Kidney capillary endothelial cell (primary cell): ENCODE results near the gene GANAB.
"Not testable (repeated sequence)": the region's sequence is repeated elsewhere in the genome, so short reads cannot be mapped to it uniquely, and the experiment has no call there.

Source experiments
- DNase-seq: peaks from one replicate; pipeline ENCODE4 v3.0.0-alpha.2; 2018; ENCODE audit warnings: low spot score

GANAB gene

DNA sequence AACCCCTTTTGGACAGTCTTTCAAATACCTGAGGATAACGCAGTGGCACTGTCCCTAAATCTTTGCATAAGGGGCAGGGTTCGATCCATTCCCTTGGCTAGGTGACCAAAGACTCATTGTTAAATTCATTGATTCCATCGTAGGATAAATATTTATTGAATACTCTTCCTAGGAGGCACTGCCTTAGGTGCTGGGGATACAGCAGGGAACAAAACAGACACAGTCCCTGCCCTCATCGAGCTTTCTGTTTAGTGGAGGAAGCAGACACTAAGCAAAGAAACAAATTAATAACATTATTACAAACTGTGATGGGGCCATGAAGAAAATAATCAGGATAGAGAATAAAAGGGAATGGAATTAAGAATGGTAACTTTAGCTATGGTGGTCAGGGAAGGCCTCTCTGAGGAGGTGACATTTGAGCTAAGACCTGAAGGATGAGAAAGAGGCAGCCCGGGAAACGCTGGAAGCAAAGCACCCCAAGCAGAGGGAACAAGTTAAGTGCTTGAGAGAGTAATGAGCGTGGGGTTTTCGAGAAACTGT, 25.3 kb downstream of the GANAB start:
- DNase-seq, result no peak

GRCh38 chr11:62616957-62617356, 29.5 kb downstream of the GANAB start:
- not testable (repeated sequence) for DNase-seq

GRCh38 chr11:62615521-62615920, 30.9 kb downstream of the GANAB start:
- DNase-seq, result no peak

DNA sequence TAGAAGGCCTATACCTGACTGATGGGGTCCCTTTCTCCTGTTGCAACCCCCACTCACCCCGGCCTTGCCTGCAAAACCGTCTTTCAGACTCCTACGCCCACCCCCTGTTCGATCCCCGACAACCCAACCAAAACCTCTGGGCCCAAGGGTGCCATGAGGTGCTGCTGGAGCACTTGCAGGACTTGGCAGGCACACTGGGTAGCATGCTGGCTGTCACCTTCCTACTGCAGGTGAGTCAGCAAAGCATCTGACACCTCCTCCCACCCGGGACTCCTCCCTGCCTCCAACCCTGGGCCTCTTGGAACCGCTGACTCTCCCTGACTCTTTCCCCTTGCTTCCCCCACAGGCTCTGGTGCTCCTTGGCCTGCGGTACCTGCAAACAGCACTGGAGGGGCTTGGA, 32.1 kb downstream of the GANAB start:
- DNase-seq, result no peak

GRCh38 chr11:62613291-62613778, 33.1 kb downstream of the GANAB start:
- DNase-seq, result no peak

DNA sequence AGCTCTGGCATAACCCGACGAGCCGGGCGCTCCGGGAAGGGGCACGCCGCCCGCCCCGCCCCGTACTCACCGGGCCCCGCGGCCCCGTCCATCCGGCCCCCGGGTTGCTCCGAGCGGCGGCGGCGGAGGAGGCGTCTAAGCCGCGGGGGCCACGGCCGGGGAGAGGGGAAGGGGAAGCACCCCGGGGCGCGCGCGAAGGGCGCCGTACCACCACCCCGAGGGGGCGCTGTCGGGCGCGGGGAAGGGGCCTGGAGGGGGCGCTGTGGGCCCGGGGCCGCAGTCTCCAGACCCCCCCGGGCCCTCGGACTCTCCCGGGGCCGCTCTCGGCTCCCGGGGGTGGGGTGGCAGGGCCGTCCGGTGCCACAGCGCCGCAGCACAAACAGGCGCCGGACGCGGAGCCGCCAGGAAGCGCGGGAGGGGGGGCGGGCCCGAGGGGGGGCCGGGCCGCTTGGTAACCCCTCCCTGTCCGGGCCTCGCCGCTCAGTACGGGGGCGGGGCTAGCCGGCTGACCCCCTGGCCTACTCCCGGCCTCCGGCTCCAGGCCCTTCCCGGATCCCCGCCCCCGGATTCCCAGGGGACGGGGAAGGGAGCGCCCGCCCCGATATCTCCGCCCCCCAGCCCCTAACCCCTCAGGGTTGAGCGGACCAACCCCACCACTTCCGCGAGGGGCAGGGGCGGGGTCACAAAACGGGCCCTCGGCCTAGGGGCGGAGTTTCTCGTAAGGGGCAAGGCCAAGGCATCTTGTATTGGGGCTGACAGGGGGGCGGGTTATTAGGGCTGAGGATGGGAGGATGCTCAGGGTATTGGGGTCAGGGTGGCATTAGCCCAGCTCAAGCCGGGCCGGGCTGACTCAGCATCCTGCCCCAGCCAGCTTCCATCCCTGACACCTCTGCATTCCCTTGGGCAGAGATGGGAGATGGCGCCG, 33.8 kb downstream of the GANAB start, which contains the start of the genes EML3 and ROM1:
Gene EML3 (minus strand): TSS at position 410 of the 925 bp plus-strand sequence. CDS start 318 bp downstream, at position 92.
Gene ROM1 (plus strand): TSS at position 892 of the 925 bp plus-strand sequence. CDS start 25 bp downstream, at position 917.
- peak; percentile 81 for DNase-seq

DNA sequence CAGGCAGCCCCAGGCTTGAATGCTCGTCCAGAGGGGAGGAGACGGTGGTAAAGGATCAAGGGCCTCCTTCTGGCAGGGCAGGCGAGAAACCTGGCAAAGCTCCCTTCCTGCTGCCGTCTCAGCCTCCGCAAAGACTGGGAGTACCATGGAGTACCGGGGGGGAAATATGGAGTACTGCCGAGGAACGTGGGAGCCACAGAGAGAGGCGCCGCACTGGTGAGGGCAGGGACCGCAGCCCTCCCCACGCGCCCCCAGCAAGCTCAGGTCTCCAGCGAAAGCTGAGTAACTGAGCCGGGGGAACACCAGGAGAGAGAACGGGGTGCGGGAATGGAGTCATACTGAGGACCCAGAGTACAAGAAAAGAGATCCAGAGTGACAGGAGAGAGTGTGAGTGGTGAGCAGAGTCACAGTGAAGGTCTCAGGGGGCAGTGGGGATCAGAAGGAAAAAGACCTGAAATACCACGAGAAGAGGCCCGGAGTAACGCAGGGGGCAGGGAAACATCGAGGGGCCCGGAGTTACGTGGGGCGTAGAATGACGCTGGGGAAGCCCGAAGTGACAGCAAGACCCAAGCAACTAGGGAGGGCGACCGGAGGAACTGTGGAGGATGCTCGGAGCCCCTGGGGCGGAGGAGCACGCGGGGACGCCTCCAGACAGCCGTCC, 34.6 kb downstream of the GANAB start:
- peak; percentile 49 for DNase-seq

- no peak for DNase-seq
Observed at GRCh38 chr11:62610814-62611704, 35.4 kb downstream of the GANAB start.

DNA sequence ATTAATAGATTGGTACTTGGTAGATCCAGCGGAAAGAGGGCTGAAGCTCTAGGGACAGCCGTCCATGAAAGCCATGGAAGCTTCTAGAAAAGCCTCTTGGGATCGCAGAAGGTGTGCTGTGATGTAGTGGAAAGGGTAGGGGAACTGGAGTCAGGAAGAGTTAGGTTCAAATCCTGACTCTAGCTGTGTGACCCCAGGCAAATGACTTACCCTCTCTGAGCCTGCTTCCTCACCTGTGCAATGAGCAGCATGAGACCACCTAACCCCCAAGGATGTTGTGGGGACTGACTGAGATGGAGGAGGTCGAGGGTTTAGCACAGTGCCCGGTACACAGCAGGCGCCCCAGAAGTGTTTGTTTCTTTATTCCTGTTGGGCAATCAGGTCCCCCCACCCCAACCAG, 36.0 kb downstream of the GANAB start:
- DNase-seq, result no peak

DNA sequence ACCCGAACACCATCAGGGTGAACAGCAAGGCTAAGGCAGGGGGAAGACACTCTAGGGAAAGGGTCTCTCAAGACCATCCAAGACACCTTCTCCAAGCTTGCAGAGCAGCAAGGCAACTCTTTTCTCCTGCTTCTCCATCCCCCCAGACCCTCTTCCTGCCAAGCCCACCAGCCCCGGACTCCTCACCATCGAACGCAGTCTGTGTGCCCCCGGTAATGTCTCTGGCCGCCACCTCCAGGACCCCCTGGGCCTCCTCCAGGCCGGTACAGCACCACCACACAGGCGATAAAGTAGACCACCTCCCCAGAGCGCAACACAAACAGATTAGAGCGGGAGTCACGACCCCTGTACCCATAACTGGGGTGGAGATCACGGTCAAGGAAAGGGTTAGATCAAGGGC, 37.6 kb downstream of the GANAB start:
- no peak for DNase-seq

GRCh38 chr11:62607714-62608113, 38.7 kb downstream of the GANAB start:
- no peak for DNase-seq

- DNase-seq, result no peak
Observed at GRCh38 chr11:62605902-62606301, 40.5 kb downstream of the GANAB start.

DNA sequence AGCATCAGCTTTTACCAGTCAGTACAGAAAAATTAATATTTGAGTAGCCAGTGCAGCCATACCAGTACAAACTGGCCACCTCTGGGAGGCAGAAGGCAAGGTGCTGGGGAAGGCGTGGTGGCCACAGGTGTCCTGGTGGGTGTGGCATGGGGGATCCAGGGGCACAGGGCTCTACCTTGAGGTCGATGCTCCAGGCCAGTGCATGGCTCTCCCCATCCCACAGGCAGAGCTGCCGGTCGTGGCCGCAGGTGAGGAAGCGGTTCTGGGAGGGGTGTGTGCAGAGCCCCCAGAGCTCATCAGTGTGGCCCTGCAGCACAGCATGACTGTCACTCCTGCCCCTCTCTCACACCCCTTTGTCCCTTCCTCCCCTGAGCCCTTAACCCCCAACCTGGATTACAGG, 40.9 kb downstream of the GANAB start:
- DNase-seq, result no peak

GRCh38 chr11:62604460-62605120, 41.8 kb downstream of the GANAB start:
- no peak for DNase-seq

DNA sequence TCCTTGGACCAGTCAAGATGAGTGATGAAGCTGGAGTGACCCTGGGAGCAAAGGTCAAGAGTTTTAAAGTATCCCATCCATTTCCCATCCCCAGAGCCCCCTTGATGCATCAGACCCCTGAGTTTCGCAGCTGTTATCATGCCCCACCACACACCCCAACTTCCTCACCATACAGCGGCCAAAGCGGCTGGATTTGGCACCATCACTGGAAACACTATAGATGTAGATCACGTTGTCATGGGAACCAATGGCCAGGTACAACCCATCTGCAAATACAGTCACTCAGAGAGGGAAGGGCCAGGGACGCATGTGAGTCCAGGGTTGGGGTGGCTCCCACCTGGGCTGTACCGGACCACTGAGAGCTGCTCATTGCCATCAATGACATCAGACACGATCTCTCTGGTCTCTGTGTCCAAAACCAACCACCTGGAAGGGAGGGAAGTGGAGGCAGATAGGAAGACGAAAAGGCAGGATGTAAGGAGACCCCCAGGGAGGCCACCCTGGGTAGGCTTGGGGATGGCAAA, 42.6 kb downstream of the GANAB start:
- DNase-seq, result no peak

- DNase-seq, result no peak
Observed at GRCh38 chr11:62603072-62603408, 43.4 kb downstream of the GANAB start.

DNA sequence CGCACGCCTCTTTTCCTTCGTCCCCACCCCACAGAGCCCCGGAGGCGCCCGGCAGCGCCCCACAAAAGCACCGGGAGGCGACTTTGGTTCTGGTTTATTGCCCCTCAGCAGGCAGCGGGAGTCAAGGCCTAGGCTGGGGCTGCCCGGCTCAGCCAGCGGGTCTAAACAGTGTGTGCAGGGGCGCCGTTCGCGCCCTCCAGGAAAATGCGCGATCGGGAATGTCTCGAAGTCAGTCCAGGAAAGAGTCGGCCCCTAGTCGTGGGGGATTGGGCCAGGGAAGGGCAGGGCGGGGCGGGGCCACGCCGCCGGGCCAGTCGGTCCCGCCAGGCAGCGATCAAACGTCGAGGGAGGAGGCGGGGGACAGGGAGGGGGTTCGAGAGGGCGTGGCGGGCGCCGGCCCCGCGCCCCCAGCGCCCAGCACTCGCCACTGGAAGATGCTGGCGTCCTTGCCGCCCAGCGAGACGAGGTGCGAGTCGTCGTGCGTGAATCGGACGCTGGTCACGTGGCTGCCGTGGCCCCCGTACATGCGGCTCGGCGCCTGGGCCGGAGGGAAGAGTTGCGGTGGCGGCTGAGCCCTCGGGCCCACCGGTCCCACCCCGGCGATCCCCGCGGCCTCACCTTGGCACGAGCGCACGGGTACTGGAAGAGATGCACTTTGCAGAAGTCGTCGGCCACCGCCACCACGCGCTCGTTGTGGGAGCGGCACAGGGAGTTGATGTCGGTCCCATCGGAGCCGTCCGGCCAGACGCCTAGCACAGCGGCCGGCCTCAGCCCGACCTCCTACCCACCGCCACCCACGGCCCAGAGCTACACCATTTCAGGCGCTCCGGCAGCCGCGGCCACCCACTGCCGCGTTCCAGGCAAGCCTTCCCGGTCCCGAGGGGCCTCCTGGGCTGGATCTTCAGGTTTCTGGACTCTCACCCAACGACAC, 44.0 kb downstream of the GANAB start:
- DNase-seq, result peak; percentile 41

DNA sequence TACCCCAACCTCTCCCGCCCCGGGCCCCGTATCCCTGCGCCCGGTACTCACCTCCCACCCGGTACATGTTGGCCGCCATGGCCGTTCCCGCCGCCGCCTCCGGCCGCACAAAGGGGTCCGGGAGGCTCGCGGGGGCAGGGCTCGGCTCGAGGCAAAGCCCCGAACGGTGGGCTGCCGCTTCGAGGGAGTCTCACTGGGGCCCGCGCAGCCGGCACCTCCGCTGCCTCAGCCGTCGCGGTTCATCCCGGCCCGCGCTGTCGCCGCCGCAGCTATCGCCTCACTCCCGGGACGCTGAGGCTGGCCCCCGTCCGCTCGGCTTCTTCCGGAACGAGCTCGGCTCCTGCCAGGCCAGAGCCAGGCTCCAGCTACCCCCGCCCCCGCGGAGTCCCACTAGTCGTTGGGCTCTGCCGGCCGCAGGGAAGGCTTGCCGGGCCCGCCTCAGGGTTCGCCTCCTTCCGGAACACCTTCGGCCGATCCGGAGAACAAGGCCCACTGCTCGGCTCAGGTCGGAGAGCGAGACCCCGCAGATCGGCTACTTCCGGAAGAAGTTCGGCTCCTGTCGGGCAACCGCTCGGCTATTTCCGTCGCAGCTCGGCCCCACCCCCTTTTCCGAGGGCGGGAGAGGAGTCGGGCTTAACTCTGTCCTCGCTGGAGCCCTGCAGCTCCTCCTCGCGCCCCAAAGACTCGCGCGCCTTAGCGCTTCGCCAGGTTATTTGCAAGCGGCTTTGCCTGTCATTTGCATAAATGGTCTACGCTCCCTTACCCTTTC, 44.9 kb downstream of the GANAB start, which contains the start of gene MTA2:
Gene MTA2 (minus strand): TSS at position 494 of the 769 bp plus-strand sequence. CDS start 415 bp downstream, at position 79.
- DNase-seq, result peak; percentile 96

- peak; percentile 33 for DNase-seq
Observed at GRCh38 chr11:62601122-62601371, 45.4 kb downstream of the GANAB start.
